Activated CD8-positive, alpha-beta memory T cell treated with anti-CD3 and anti-CD28 coated beads, Interleukin-2, amount 50 U/mL, for 24 hours (primary cell): ENCODE results near the gene INPP4B.

Source experiments
- DNase-seq: peaks from one replicate; pipeline ENCODE4 v3.0.0-alpha.2; 2020; ENCODE audit errors: extremely low read depth

The INPP4B gene

DNA sequence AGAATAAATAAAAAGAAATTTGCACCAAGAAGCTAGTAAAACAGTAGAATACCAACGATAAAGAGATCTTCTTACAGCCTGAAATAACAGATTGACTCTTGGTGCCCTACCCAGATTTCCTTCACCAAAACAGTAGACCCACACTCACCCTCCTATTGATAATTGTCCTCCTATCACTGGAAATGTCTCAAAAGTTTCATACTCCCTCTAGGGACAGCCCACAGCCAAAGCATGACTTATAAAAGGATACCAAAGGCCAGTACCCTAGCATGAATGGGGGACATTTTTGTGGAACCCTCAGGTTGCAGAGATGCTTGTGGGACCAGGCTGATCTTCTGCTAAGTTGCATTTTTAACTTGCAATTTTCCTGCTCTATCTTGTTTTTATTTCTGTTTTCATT is 104.1 kb downstream of the INPP4B start:
- DNase-seq = no peak

DNA sequence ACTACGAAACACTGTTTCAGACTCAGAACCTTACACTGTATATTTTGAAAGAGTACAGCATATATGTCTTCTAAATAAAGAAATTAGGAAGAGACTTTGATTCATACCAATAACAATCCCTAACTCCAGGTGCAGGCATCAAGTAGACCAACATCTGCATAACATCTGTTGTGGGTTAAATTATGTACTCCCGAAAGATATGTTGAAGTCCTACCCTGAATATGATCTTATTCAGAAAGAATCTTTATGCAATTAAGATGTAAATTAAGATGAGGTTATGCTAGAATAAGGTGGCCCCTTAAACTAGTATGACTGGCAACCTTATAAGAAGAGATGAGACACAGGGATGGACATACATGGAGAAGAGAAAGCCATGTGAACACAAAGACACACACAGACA is 117.9 kb downstream of the INPP4B start:
- no peak for DNase-seq

DNA sequence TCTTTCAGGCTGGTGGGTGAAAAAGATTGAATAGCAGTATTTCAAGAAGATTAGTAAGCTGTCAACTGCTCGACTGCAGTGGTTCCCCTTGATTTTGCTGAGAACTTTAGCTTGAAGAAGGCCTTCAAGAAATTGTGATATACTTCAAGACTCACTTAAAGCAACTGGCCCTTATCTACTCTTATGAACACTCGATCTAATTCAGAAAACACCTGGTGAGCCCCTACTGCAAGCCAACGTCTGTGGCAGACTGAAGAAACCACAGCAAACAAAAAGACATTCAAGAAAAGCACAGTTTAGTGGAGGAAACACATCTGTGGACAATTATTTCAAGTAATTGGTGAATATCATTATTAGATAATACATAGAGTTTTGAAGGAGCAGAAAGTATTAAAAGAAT is 119.0 kb downstream of the INPP4B start:
- DNase-seq = no peak

DNA sequence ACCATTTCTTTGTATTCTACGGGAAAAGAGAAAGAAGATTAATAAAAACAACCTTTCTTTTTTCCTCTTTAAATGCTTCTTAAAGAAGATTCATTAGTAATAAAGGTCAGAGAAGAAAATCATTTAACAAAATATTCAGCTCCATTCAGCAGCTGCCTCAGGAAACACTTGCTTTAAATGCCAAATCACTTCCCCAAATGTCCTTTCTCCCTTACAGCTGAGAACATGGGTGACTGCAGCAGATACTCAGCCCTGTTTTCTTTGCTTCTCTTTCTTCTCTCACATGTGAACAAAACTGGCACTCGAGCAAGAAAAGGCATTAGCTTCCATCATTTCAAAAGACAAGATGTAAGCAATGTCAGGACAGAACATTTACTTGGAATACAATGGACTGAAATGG is 120.2 kb downstream of the INPP4B start:
- no peak for DNase-seq

DNA sequence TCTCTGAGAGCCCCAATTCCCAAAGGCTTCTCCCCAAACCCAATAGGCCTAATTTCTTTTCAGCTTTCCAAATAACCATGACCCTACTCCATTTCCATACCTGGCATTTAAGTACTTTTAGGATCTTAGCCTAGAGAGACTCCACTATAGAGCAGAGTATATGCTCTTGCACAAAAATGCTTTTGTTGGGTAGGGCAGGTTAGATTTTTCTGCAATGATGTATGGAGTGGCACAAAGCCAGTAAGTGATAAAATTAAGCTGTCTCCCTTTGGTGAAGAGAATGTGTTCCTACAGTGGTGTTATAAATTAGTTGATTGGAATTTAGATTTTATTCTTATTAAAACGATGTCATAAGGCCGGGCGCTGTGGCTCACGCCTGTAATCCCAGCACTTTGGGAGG is 124.9 kb downstream of the INPP4B start:
- DNase-seq = no peak

DNA sequence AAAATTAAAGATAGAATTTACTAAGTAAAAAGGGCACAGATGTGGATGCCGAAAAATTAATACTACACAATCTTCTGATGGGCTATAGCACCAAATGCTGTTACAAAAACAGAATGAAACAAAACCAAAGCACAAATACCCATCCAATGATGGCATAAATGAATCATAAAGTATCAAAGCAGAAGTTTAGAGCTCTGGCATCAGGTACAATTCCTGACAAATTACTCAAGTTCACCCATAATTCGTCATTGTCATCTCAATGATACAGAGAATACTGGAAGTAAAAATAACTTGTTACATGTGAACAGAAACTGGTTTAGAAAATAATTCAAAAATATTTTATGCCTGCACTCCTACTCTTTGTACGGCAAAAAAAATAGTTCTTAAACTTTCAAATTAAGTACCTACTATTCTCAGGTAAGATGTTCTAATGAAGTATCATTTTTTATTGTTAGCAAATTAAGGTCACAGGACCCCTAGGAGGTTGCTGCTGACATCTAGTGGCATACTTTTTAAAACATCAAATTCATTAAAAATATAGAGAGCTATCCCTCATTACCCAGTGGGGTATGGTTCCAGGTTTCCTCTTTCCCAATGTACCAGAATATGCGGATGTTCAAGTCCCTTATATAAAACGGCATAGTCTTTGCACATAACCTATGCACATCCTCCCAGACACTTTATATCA is 126.1 kb downstream of the INPP4B start:
- no peak for DNase-seq

DNA sequence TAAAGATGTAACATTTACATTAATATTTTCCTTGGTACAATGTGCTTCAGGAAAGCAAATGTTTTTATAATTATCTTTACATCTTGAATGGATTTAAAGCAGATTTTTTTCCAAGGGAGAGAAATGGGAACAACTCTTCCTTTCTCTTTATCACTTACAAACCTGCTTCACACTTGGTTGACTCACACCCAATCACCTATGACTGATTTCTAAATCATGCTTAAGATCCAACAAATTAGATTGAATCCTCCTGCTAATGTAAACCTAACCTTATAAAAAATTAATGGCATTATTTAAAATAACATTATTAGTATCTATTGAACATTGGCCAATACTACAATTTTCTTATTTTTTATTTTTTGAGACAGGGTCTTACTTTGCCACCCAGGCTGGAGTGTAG is 127.1 kb downstream of the INPP4B start:
- DNase-seq = no peak

DNA sequence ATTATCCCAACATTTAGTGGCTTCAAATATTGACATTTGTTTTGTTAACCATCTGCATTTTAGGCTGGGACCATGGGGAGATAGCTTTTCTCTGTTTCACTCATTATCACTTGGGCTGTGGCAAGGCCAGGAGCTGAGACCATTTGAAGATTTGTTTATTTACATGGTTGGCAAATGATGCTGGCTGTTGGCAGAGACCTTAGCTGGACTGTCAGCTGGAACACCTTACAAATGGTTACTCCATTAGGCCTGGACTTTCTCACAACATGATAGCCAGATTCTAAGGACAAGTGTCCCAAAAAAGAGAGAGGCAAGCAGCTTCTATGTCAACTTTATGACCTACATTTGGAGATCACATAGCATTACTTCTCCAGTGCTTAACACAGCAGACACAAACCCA is 130.4 kb downstream of the INPP4B start:
- no peak for DNase-seq

DNA sequence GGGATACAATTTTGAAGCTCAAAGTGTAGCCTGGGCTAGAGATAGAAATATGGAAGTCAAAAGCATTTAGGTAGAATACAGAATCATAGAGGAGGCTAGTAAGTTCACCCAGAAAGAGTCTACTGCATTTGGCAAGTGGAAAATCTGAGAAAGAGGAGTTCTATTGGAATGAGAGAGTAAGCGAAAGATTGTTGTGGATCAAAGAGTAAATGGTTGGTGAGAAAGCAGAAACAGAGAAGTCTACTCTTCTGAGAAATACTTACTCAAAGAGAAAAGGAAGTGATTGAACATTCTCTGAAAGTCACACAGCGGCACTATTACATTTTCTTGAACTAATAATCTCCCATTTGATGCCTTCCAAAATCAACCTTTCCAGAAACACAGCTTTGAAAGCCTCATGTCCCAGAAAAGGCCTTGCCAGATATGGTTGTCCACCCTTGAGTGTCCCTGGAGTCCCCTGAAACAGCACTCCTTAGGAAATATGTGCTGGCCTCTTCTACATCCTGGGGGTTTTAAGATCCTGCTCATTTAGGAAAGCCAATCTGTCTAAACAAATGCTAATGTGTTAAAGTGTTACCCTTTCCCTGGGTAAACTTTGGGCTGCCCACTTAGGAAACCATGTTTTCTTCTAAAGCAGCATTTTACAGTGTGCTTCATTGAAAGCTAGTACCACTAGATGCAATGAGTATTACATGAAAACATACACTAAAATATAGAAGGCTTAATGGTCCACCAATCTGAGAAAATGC is 132.6 kb downstream of the INPP4B start:
- no peak for DNase-seq

DNA sequence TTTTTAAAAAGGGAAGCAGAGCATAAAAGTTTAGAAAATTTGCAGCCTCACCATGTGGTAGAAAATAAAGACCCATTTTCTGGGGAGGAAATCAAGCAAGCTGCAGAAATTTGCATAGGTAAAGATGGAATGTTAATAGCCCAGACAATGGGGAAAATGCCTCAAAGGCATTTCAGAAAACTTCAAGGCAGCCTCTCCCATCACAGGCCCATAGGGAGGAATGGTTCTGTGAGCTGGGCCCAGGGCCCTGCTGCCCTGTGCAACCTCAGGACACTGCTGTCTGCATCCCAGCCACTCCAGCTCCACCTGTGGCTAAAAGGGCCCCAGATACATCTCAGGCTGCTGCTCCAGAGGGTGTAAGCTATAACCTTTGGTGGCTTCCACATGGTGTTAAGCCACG is 137.9 kb downstream of the INPP4B start:
- DNase-seq = no peak

DNA sequence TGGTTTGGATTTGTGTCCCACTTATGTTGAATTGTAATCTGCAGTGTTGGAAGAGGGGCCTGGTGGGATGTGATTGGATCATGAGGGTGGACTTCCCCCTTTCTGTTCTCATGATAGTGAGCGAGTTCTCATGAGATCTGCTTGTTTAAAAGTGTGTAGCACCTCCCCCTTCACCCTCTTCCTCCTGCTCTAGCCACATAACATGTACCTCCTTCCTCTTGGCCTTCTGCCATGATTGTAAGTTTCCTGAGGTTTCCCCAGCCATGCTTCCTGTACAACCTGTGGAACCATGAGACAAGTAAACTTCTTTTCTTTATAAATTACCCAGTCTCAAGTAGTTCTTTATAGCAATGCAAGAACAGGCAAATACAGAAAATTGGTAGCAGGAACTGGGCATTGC is 138.7 kb downstream of the INPP4B start:
- DNase-seq = no peak

DNA sequence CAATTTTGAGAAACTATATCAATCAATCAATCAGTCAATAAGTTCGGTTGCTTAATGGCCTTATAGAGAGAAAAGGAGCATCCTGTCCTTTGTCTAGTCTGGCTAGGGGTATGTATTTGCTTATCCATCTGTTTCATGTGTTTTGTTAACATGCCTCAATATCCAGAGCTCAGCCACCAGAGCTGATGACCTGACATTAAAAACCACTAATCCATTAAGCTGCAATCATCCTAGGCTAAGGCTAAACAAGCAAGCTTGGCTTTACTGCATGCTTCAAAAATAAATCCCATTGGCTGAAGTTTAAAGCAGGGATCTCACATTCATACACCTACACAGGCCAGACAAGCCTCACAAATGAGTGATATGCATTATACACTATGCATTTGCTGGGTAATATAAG is 139.7 kb downstream of the INPP4B start:
- DNase-seq = no peak

DNA sequence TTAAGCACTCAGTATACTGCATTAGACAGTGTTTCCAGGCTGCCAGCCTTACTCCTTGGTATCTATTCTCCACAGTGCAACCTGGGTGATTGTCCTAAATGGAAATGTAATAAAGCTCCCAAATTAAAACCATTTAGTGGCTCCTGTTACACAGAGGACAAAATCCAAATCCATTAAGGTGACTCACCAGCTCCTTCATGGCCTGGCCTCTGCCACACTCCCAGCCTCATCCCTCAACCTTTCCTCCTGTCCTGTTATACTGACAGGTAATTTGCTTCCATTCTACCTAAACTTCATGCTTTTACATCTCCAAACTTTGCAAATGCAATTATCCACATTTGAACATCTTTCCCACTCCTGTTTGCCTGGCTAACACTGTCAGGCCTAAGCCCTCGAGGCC is 140.3 kb downstream of the INPP4B start:
- DNase-seq = no peak

DNA sequence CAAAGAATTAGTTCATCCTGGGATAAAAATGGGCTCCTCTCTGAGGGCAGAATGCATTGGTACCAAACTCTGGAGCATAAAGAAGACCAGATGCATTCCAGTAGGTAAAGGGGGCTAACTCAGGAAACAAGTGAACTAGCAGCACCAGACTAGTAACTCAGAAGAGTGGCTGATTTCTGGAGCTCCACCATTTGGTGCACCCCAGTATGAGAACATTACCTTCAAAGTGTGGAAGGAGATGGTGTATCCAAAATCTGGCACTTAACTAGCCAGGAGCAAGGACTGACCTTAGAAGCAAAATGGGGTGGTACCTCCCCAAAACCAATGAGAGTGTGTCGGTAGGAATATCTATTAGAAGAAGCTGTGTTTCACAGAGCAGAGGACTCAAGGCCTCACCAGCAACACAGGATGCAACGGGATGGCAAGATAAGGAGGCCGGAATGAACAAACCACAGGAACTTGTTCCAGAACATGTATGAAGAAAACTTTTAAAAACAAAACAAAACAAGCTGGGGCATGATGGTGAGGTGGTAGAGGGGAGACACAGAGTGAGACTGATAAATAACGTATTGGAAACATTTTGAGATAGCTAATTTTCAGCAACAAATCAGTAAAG is 142.3 kb downstream of the INPP4B start:
- no peak for DNase-seq

DNA sequence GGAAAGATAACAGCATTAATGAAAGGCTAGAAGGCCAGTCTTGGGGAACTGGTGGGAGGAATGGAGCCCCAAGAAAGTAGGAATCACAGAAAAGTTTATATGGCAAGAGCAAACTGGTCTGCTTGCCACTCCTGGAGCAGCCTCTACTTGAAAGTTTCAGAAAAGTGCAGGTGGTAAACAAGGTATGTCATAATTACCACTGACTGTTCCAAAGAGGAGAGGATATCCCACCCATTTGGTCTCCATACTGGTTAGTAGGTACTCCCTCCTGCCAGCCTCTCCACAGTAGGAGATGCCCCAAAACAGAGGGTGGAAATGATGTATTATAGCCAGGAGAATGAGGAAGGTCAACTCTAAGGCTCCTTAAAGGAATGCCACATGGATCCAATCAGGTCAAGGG is 145.1 kb downstream of the INPP4B start:
- DNase-seq = no peak

DNA sequence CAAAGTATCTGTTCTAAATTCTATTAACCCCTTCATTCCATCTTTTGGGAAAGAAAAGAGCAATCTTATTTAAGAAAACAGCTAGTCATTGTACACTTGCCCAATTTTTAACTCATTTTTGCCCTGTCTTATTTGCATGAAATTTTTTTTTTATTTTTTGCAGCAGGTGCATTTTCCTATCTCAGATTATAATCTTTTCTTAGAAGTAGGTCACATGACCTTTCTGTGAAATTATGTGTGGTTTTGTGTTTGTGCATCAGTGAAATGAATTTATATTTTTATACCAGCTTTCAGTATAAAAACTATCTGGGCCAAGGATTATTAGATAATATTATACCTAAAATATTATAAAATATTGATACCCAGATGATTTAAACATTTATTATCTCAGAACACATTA is 145.6 kb downstream of the INPP4B start:
- no peak for DNase-seq

DNA sequence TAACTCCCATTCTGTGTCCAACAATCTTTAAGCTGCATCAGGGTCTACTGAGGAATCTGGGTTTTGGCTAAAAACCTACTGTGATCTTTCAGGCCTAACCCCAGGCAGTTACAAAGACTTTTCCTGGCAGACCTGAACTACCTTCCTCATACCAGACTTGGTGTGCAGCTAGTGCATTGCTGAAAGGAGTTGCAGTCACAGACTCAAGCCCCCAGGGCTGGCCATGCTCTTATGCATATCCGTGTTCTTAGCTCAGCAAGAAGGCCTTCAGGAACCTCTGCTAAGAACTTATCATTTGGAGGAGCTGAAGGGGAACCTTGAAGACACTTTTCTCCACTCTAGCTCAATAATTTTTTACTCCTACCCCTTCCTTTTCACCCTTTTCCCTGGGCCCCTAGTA is 147.5 kb downstream of the INPP4B start:
- DNase-seq = no peak

DNA sequence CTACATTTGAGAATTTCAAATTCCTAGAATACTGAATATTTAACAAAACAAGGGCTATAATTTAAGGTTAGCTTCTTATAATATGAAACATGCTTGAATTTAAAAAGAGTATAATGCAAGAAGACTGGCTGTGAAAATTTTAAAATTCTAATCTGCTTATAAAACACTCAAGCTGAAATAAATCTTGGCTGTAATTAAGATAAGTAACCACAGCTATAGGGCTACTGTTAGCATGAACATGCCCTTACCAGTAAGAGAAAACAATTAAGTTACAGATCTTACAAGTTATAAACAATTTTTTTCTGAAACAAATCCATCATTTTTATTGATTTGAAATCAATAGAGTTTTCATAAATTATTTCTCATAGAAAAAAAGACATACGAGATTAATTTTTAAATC is 148.2 kb downstream of the INPP4B start:
- DNase-seq = no peak

DNA sequence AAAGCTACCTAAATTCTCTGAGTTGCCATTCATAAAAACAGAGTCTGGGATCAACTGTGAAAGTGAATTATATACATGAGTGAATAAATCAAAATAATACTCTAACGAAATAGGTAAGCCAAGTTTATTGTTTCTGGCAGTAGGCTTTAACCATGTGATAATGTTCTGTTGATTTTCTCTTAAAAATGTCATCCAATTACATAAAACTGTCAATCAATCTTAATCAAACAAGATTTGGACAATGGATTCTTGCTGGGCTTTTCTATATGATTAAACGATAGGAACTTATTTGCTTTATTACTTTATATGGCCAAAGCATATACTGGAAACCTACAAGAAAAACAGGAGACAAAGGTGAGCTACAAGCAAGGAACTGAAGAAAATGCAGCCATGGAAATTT is 148.8 kb downstream of the INPP4B start:
- DNase-seq = no peak

DNA sequence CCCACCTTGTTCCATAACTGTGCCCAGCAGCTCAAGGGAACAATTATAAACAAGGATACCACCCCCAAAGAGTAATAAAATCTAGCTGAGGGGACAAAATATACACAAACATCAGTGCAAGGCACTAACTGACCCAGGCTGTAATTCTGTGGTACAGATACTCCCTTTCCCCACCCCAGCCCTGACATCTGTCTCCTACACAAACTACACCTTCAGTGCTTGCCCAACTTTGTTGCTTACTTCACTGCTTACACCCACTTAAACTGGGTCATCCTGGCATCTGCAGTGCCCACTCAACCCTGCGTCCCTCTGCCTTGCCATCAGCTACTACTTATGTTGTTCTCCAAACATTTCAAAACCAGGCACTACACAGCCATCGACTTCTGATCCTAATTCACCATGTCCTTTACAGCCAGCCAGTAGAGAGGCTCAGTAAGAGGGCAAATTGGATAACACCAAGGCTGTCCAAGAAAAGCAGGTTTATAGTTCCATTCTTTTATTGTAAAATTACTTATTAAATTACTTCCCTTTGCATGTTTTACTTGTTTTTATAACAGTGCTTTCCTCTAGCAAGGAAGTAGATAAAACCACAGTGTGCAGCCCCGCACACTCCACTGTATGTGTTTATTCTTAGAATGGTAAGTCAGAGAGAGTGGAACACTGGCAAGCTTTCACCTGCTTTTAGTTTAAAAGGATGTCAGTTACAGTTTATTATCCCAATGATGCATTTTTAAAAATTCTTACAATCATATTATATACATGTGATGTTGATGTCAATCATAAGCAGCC is 149.6 kb downstream of the INPP4B start:
- DNase-seq = no peak

DNA sequence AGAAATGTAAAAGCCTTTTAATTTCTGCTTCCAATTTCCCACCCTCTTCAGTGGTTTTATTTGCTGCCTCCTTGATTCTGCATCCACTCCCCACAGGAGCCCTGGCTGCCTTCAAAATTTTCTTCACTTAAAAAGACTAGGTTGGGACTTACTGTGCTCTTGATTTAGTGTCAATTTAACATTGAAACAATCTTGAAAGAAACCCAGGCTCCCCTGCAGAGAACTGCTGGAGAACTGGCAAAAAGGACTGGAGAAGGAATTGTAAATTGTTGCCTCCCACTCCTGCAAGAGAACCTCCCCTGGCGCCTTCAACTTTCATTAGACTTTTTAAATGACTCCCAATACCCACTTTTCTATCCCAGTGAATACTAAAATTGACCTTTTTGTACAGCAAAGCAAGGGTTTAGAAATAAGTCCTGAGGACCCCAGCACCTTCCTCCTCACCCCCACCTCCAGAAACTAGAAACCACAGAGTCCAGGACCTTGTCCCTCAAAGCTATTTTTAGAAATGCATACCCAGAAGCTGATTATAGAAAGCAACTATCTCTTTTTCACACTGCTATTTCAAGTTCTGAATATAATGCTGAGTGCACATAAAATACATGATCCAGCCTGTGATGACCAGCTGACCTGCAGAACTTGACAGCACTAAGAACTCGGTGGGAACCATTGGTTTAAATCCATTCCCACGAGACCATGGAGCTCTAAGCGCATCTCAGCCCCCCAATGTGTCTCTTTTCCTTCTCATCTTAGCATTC is 155.5 kb downstream of the INPP4B start:
- DNase-seq = no peak
